ENCODE results near the gene DLG2.

GRCh38 chr11:85385547-85385946, 241.6 kb downstream of the DLG2 start:
- no peak for TF ChIP-seq CTCF (IDR thresholded peaks at IDR 0.05)
- TF ChIP-seq EP300 (IDR thresholded peaks at IDR 0.05), result no peak
